HG03457 (cell line): Measurements from ENCODE around the gene LRRC8B.
"Not testable (repeated sequence)": the region's sequence is repeated elsewhere in the genome, so short reads cannot be mapped to it uniquely, and the experiment has no call there.

Experiments
- ATAC-seq: cut with Tn5 transposase; IDR thresholded peaks from one replicate; pipeline ENCODE4 v1.9.1; 2021; ENCODE audit warnings: moderate number of reproducible peaks; ENCODE audit not compliant: unreplicated experiment

The LRRC8B gene

DNA sequence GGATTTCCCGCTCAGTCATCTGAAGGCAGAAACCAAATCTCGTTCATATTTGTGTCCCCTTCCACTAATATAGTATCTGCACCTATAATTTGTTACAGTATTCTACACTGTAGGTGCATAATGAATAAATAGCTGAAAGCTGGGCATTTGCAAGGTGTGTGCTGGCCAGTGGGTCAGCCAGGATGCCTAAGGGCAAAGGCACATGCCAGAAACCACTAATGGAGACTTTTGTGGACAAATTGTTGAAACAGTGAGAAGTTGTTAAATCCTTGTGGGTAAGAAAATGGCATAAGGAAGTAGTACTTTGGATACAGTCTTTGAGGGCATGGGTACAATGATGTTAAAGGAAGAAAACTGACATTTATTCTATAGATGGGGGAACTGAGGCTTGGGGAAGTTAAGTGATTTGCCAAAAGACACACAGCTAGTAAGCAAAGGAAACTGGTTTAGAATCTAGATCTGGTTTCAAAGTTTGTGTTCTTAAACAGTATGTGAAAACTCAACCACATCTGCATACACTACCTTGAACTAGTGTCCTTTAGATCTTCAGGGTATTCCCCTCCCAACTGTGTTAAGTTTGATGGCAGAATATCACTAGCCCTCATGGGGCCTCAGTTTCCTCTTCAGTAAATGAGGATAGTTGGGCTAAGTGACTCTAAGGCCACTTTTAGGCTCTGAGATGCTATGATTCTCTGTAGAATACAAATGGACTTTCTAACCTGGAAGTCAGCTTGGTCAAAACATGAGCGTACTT, 81.8 kb downstream of the LRRC8B start:
- no peak for ATAC-seq

DNA sequence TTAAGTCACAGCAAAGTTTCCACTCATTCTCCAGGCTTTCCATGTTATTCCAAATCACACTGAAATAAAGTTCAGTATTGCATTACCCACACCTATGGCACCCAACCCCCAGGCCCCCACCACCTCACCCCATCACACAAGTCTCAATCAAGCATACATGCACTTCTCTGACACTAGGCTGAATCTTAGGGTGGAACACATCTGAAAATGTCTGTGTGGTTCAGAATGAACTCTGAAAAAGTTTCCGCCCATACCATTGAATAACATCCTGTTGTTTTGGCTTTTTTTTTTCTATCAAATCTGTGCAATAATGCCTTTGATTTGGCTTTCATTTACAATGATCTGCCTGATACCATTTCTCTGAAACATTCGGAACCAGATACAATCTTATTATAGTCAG, 82.5 kb downstream of the LRRC8B start:
- no peak for ATAC-seq

DNA sequence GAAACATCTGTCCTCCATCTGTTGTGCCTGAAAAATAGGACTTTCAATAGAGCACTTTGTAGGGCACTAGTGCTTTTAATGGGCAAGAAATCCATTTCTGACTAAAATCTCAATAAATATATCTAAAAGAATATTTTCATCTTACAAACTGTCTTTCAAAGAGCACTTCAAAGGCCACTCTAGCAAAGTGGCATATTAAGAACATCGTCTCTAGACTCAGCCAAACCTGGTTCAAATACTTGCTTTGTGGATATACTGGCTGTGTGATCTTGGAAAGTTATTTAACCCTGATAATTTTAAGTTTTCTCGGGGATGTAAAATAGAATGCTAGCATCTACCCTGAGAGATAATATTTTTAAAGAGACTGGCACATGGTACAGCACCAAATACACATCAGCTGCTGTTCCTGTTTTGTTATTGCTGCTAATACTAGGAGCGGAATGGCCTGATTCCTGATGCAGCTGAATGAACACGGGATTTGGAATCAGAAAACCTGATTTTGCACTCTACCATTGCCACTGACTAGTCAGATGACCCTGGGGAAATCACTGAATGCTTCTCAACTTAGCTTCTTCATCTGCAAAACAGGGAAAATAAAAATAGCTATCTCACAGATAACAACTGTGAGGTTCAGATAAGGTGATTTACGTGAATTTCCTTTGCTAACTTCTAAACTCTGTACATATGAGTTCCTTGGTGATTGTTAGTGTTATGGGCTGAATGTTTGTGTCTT, 83.1 kb downstream of the LRRC8B start:
- no peak for ATAC-seq

DNA sequence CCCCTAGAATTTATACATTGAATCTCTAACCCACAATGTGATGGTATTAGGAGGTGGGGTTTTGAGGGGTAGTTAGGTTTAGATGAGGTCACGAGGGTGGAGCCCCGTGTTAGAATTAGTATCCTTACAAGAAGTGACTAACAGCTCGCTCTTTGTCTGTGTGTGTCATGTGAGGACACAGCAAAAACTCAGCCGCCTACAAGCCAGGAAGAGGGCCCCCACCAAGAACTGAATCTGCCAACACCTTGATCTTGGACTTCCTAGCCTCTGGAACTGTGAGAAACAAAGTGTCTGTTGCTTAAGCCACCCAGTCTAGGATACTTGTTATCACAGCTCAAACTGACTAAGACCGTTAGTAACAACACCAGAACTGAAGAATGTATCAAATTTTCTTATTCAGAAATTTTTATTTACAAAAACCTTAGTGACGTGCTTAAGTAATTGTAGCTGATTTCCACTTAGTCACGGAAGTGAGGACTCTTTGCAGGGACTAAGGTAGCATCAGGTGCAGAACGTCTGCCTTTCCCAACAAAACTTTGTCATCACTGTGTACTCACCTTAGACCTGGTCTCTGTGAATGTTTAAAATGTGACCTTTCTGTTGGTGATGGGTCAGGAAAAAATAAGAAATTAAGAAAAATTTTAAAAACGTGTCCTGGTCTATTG, 83.8 kb downstream of the LRRC8B start:
- ATAC-seq: no peak

DNA sequence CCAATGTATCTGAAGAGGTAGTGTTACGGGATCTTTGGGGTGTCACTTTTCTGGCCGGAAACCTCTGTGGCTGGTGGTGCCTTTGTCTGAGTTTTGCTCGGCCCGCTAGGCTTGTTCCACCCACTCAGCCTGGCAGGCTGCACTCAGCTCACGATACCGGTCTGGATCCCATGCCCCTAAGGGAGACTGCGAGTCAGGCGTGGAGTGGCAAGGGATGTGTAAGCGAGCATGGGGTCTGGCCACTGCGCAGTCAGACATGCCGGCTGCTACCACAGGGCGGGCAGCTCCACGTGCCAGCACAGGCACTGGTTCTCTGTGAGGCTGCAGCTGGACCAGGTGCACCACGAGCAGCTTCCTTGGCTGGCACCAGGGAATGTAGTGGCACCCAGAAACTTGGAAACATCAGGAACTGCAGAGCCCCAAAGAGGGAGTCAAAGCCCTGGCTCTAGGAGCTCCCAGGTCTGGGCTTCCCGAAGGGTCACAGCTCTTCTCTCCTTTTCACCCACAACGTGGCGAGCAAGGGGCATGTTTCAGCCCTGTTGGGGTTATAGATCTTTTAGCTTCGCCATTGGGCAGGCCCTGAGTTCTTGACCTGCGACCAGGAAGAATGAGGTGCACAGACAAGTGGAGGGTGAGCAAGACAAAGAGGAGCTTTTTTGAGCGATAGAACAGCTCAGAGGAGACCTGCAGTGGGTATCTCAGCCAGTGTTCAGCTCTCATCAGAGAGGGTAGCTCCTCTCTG, 84.5 kb downstream of the LRRC8B start:
- ATAC-seq: no peak

DNA sequence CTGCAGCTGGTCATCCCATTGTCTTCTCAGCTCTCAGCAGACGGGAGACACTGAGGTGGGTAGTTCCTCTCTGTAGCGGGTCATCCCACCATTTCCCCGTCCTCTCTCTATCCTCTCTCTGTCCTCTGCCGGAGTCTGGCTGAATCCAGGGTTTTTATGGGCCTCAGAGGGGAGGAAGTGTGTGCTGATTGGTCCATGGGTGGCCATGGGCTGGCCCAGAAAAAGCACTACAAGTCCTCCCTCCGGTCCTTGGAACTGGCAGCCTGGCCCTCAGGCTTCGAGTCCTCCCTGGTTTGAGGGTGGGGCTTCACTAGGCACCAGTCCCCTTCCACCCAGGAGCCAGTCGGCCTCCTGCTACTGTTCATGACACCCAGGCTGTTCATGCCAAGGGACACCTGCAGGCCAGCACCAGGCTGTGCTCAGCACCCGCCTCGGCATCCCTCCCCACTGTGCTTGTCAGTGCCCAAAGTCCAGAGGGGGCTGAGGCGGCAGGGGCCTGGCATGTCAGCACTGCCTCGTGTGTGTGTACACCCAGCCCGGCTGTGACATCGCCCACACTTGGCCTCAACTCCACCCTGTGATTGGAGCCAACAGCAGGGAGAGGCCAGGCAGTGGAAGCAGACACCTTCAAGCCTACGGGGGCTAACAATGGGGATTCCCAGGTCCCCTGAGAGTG, 85.3 kb downstream of the LRRC8B start:
- ATAC-seq: no peak

DNA sequence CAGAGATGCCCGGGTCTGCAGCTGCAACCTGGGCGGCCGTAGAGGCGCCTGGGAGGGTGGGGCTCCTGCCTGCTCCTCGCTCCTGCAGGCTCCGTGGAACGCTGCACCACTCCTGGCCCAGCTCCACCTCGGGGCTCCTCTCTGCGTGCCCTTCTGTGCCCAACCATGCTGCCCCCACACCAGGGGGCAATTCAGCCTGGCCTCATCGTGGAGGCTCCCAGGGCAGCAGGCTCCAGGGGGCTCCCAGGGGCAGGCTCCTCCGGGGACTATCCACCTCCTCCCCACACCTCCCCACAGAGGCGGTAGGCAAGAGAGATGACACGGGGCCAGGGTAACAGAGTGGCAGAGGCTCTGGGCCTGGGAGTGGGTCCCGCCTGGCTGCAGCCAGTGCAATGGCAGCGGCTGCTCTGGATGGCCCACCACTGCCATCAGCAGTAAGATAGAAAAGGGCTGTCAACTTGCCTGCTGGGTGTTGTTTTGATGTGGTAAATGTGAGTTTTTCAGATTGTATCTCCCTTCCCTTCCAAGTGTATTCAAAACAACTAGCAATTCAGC, 85.9 kb downstream of the LRRC8B start:
- ATAC-seq: no peak

DNA sequence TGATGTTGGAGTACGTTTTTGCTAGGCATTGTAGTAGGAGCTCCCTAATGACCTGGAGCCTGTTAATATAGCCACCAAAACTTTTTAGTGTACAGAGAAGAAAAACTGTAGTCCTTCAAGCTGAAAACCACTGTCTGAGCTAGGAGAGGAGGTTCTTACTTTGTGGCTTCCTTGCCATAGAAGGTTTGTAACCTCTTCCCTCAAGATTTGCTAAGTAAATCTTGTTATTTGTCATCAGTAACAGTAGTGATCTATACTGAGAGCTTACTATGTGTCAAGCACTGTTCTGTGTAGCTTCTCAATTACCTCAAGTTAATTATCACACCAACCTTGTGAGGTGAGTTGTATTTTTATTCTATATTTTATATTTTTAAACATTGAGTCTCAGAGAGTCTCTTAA, 87.1 kb downstream of the LRRC8B start:
- ATAC-seq: peak; percentile 96

DNA sequence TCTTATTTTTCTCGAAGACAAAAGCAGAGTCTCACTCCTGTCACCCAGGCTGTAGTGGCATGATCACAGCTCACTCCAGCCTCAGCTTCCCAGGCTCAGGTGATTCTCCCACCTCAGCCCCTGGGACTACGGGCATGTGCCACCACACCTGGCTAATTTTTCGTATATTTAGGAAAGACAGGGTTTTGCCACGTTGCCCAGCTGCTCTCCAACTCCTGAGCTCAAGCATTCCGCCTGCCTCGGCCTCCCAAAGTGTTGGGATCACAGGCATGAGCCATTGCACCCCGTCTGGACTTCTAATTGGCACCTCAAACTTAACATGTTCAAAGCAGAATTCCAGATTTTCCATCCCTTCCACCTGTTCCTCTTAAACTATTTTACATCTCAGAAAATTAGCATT, 89.3 kb downstream of the LRRC8B start:
- ATAC-seq: no peak

DNA sequence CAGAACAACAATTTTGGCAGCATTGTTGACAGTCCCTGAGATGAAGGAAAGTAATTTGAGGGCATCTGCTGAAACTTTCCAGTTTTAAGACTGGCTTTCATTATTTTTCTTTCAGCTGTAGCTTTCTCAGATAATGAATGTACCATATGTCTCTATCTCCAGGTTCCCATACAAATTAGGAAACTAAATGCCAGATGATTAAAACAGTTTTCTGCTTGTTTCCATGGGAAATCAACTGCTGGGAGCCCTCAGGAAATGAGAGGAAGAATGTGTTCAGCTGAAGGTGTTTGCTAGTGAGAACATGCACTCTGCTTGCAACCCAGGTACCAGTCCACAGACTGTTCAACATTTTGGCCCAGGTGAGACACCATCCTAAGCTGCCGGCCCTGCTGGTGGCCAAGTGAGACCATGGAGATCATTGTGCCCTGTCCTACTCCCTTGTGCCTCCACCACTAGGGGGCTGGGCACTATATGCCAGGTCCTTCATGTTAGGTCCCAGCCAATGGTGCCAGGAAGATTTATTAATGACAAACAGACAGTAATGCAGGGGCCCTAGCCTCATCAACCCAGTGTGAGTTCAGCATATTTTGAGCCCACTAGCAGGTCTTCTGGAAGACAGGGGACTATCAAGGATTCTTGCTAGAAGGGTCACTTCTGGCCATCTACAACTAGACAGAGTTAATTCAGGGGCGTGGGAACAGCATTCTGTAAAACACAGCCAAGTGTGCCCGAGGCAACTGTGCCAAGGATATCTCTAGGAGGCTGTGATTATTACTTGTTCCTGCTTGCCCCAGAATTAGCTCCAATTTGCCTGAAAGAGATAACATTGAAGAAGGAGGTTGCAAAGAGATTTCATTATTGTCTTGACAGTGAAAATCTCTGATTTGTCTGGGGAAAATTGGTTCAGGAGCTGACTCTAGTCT, 91.3 kb downstream of the LRRC8B start:
- no peak for ATAC-seq

DNA sequence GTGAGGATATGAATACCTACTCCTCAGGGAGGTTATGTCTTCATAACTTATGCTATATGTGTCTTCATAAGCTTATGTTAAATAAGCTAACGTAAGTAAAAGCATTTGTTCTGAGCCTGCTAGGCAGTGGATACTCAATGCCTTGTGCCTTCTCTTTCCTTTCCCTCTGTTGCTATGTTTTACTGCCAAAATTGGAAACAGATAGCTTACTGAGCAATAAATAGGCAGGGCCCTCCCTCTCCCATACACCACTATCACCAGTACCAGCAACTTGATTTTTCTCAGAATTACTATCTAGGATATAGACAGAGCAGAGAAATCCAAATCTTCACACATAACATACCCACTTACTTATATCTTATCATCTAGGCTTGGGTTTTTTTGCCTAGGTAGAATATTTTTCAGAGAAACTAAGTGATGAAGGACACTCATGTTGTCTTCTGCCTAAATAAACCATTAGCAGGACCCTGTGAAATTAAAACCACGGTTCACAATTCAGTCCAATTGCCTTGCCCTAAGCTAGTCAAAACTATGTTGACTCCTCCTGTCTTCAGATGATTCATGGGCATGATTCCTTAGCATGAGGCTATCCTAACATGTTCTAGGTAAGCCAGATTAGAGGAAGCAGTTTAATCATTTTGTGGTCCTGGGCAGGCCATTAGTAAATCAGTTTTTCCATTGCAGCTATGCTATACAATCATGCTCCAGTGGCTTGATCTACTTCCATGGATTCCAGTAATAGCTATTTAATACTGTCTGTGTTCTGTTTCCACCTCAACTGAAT, 92.4 kb downstream of the LRRC8B start:
- no peak for ATAC-seq

DNA sequence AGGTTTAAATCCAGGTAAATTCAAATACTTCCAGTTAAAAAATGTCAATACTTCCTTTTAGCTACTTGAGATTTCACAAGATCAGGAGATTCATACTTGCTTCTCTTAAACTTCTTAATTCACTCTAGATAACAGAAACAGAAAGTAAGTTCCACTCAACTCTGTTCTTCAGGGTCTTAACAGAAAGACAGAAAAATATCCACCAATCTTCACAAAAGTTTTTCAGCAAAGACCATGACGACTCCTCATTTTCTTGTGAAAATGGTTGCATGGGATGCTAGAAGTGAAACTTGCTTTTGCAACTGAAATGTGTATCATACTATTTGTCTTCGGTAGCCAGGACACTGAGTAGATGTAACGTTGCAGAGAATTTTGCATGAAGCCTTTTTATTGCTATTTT, 96.0 kb downstream of the LRRC8B start:
- ATAC-seq: no peak

DNA sequence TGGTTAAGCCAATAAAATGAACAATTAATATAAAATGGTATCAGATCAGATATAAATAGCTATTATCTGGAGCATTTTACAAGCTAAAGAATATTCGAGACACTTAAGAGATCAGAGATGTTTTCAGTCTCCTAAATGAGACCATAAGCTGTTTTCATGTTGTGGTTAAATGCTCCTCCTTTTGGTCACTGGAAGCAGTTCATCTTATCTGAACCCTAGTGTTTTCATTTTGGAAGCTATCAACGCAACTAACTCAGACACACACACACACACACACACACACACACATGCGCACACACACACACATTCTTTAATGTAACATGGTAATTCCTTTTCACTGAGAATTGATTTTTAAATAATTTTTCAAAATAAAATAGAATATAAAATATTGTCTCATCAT, 98.3 kb downstream of the LRRC8B start:
- no peak for ATAC-seq

DNA sequence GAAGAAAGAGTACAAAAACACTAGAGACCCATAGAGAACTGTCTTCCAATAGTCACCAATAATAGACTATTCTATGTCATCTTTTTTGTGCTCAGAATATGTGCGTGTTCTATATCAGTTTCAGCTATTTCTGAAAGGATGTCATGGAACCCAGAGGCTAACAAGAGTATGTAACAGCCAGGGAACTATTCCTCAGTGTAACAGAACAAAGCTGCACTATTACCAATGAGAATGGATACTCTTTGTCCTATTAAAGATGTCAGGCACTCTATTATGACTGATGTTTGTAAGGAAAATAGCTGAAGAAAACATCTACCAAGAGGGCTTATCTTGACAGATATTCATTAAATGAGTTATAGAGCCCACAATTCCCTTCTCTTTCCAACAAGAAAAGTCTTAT, 99.7 kb downstream of the LRRC8B start:
- no peak for ATAC-seq

DNA sequence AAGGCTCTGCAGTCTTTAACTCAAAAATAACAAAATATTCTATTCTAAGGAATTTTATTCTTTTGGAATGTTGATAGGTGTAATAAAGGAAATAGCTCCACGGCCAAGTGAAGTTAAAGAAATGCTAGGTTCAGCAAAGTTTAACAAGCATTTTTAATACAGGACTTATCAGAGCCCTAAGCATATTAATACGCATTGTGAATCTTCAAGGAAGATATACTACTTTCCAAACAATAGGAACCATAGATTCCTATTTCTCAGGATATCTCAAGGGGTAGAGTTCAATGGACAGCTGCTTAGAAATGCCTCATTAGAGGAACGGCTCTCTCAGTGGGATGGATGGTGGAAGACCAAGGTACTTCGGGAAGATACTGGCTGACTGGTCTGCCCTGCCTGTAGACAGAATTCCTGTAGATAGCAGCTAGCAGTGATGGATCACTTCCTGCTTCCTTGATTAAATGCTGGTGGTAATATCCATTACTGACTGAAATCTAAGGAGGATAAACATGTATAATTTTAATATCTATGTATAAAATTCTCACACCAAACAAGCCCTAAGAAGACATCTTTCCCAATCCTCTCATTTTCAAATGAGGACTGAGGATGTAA, 100.2 kb downstream of the LRRC8B start:
- no peak for ATAC-seq

DNA sequence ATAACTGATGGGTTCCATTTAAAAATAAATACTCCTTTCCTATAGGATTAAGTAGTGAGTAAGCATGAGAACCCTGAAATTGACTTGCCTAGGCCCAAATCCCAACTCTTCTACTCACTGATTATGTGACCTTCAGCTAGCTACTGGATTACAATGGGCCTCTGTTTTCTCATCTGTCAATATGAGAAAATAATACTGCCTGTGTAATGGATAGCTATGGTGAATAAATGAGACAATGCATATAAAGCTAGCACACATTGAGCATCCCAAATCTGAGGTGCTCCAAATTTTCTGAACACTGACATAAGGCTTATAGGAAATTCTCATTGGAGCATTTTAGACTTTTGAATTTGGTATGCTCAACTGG, 103.0 kb downstream of the LRRC8B start:
- ATAC-seq: no peak

DNA sequence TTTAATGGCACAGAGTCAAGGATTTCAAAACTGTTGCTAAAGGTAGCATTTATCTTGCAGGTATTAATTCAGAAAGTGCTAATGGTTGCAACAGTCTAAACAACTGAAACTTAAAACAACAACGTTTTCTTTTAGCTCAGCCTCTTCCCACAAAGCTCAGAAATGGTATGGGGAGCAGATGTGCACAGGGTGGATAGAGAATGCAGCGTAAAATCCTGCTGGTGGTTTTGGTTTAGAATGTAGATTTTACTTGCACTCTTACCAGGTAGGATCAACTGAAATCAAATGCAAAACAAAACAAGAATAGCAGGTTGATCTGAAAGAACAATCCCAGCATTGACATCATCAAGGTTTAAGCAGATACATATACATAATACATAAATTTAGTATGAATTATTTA, 104.5 kb downstream of the LRRC8B start:
- no peak for ATAC-seq

DNA sequence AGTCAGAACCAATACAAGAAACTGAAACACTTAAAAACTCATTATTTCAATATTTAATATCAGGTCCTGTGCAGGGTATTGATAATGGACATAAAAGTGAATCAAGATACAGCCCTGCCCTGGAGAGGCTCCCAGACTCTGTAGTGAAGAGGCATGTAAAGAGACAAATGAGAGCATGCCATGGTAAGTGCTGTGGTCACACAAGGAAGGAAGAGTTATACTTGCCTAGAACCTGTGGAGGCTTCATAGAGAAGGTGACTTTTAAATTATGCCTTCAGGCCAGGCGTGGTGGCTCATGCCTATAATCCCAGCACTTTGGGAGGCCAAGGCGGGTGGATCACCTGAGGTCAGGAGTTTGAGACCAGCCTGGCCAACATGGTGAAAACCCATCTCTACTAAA, 105.0 kb downstream of the LRRC8B start:
- not testable (repeated sequence) for ATAC-seq
